GM21367 (cell line): ENCODE results near the gene TBC1D4.

Experiments used
- ATAC-seq: cut with Tn5 transposase; IDR thresholded peaks from one replicate; pipeline ENCODE4 v1.9.1; 2021; ENCODE audit not compliant: unreplicated experiment

The TBC1D4 gene

GRCh38 chr13:75486146-75487062 is 4.4 kb upstream of the TBC1D4 start:
- ATAC-seq = no peak

DNA sequence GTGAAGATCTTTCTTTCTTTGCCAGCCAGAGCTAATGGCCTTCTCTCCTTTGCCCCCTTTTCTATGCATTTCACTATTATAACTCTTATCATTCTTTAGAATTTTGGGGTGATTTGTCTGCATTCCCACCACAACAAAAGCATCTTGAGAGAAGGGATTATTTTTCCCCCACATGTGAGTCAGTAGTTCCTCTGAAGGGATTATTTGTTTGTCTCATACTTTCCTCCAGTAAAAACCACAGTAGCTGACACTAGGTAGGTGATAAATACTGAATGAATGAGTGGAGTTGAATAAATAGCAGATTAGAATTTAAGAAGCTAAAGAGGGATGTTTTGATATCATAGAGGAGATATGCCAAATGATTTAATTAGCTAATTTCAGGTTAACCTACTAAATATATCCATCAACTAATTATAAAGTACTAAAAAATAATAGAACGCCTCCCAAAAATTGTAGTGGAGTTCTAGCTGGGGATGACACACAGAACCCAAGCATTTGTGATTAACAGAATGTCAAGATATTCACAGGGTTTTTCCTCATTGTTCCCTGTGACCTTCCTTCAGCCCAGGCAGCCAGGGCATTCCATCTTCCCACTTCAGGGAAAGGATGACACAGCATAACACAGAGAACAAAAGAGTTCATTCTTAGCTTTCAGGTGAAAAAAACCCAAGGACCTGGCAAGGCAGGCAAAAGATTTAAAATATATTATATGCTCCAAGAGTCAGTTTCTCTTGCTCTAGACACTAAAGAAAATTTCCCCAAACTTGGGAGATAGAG is 3.5 kb upstream of the TBC1D4 start:
- no peak for ATAC-seq

GRCh38 chr13:75482820-75483079 is 781 bp upstream of the TBC1D4 start:
- ATAC-seq = no peak

DNA sequence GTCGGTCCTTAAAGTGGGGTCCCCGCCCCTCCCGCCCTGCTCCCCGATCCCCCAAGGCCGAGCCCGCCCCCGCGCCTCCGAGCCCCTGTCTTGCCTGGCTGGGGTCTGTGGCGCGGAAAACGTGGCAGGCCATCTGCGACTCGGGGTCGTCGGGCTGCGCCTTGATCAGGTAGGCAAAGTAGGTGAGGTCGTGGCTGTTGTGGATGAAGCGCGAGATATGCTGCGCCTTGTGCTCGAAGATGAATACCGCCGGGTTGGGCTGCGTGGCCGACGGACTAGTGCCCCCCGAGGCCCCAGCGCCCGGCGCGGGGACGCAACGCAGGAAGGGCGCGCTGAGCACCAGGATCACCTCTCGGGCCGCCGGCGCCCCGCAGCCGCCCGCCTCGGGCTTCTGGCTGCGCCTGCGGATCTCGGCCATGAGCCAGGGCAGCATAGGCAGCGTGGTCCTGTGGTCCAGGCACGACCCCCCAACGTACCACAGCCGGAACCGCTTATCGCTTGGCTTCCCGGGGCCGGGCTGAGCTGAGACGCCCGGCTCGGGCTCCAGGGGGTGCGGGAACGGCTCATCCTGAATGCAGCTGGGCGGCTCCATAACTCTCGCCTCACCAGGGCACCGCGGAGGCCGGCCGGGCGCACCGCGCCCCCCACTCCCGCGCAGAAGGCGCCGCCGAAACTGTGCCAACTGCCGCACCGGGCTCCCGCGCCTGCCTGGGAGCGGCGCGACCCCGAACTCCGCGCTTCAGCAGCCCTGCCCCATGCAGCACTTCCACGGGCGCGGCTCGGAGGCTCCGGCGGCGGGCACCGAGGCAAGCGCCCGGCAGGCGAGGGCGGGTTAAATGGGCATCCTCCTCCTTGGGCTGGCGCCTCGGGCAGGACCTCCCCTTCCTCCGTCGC is 546 bp downstream of the TBC1D4 start:
- peak; percentile 22 for ATAC-seq

DNA sequence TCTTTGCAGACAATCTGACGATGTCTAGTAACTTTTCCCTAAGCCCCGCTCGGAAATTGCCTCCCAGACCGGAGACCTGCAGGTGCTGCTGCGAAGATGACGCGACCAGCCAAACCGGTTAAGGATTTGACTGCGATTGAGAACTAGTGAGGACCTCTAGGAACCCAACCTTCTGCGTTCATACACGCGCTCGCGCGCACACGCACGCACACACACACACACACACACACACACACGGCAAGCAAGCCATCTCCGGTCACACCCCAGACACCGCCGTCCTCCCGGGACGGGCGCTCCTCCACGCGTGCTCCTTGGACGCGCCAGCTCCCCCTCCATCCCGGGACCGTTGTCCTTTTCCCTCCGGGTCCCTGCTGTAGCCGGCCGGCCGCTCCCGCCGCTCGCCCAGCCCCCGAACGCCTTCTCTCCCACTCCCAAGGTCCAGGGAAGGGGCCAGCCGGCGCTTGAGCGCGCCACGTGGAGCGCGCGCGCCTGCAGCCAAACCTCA is 1.2 kb downstream of the TBC1D4 start:
- ATAC-seq = no peak

- no peak for ATAC-seq
Observed at GRCh38 chr13:75479102-75479740, 2.7 kb downstream of the TBC1D4 start.

DNA sequence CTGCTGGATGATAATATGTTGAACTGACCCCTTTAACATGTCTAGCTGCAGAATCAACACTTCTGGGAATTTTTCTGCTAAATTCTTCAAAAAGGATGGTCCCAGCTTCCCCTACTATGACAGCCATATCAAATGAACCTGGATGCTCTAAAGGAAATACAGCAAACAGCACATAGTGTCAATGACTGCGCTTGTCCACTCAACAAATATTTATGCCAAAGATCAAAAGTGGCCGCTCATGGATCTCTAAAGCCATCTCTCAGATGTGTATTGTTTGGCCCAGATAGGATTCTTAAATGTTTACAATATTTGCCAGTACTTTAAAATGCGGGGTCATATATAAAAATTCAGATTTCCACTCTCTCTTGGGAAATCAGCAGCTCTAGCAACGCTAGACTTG is 3.3 kb downstream of the TBC1D4 start:
- ATAC-seq = no peak

GRCh38 chr13:75474956-75475355 is 7.0 kb downstream of the TBC1D4 start:
- ATAC-seq = no peak

DNA sequence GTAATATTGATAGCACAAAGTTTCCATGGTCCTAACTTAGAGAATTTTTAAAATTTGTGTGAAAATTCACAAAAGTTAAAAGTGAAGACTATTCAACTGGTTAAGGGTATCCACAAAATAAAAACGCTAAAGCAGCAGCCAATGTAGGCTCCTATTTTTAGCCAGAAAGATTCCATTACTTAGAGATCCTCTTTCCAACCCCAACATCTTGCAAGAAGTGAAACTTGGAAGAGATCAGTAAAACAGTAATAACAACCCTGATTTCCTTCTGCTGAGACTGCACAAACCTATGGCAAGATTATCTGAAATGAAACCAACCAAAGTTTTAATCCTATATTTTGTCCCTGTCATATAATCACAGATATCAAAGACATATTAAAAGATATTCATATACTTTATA is 8.5 kb downstream of the TBC1D4 start:
- no peak for ATAC-seq

DNA sequence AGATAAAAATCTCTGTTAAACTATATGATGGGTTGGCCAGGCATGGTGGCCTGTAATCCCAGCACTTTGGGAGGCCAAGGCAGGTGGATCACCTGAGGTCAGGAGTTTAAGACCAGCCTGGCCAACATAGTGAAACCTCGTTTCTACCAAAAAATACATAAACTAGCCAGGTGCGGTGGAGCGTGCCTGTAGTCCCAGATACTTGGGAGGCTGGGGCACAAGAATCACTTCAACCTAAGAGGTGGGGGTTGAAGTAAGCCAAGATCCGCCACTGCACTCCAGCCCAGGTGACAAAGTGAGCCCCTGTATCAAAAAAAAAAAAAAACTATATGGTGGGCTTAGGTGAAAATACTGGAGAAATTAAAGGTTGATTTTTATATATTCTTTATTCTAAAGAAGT is 11.3 kb downstream of the TBC1D4 start:
- no peak for ATAC-seq

- no peak for ATAC-seq
Observed at GRCh38 chr13:75469047-75469446, 12.9 kb downstream of the TBC1D4 start.

DNA sequence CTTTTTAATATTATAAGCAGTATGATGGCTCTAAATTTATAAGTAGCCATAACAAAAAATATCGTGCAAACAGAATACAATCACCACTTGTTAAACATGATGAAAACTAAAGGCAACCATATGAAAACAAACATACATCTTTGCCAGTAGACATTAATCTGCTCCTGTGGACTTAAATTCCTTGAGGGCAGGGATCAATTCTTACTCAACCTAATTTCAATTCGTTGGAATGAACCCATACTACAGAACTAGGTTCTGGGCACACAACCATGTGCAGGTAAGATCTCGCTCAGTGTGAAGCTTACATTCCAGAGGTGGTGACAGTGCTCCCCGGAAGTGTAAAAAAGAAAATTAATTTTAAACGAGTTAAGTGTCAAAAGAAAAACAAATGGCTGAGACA is 13.4 kb downstream of the TBC1D4 start:
- ATAC-seq = no peak

DNA sequence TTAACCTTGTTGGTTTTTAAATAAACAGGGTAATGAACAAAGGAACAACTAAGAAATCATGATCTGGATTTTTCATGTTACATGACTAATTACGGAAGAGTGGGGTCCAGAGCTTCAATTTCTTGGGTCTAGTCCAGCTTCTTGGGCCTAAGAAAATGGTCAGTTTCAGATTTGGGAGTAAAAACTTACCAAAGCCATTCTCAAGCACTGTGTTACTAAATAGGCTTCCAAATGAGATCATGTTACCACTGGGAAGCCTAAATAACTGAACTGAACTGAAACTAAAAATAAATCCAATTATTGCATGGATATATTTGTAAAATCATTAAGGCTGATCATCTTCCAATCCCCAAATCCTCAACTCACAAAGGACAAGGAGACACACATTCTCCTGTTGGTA is 13.9 kb downstream of the TBC1D4 start:
- no peak for ATAC-seq

- ATAC-seq = no peak
Observed at GRCh38 chr13:75467040-75467728, 14.8 kb downstream of the TBC1D4 start.

DNA sequence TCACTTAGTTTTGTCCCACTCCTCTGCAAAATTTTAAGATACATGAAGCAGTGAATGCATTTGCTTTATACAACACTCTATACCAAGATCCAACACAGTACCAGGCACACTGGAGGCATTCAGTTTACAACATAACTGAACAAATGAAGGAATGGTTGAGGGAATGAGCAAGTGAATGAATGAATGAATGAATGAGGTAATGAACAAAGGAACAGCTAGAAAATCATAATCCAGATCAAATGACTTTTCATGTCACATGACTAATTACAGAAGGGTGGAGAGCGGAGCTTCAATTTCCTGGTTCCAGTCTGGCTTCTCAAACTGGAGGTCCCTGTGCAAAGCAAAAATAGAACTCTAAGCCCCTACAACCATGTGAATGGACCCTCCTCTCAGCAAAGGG is 16.7 kb downstream of the TBC1D4 start:
- ATAC-seq = no peak

- no peak for ATAC-seq
Observed at GRCh38 chr13:75461314-75461713, 20.7 kb downstream of the TBC1D4 start.

- no peak for ATAC-seq
Observed at GRCh38 chr13:75460644-75461043, 21.3 kb downstream of the TBC1D4 start.

GRCh38 chr13:75458696-75459422 is 23.1 kb downstream of the TBC1D4 start:
- ATAC-seq = peak; percentile 100

DNA sequence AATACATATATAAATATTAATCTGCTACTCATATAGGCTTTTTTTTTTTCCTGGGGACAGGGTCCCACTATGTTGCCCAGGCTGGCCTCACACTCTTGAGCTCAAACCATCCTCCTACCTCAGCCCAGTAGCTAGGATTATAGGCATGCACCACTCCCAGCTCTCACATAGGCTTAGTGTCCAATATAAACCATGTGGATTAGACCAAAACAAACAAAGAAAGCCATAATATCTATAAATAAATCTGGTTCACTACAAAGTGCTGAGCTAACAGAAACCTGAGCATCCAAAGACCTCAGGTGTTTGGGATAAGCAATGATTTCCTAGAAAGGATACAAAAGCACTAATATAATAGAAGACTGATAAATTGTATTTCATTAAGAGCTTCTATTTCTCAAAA is 26.0 kb downstream of the TBC1D4 start:
- ATAC-seq = no peak

- ATAC-seq = no peak
Observed at GRCh38 chr13:75454497-75454896, 27.5 kb downstream of the TBC1D4 start.
